HG03565 (cell line): ENCODE measurements around the gene RHOF.
A peak's percentile ranks its signal among the peaks of the same experiment; 100 is the strongest.

Experiments used
- ATAC-seq: cut with Tn5 transposase; IDR thresholded peaks from one replicate; pipeline ENCODE4 v1.9.1; 2021; ENCODE audit warnings: mild to moderate bottlenecking, moderate library complexity; ENCODE audit not compliant: unreplicated experiment

Gene RHOF, protein sequence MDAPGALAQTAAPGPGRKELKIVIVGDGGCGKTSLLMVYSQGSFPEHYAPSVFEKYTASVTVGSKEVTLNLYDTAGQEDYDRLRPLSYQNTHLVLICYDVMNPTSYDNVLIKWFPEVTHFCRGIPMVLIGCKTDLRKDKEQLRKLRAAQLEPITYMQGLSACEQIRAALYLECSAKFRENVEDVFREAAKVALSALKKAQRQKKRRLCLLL

DNA sequence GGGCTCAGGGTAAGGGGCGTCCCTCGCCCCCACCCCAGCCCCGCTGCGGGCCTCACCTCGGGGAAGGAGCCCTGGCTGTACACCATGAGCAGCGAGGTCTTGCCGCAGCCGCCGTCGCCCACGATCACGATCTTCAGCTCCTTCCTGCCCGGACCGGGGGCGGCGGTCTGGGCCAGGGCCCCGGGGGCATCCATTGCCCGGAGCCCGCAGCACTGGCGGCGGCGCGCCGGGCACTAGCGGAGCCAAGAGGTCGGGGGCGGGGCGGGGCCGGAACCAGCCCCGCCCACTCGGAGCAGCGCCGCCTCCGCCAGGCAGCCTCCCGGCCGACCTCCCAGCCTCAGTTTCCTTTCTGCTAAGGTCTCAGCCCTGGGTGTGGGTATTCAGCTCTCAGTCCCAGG lies at the start of gene RHOF:
Gene RHOF (minus strand): TSS at position 249 of the 398 bp plus-strand sequence. CDS start 55 bp downstream, at position 194.
- peak; percentile 10 for ATAC-seq

DNA sequence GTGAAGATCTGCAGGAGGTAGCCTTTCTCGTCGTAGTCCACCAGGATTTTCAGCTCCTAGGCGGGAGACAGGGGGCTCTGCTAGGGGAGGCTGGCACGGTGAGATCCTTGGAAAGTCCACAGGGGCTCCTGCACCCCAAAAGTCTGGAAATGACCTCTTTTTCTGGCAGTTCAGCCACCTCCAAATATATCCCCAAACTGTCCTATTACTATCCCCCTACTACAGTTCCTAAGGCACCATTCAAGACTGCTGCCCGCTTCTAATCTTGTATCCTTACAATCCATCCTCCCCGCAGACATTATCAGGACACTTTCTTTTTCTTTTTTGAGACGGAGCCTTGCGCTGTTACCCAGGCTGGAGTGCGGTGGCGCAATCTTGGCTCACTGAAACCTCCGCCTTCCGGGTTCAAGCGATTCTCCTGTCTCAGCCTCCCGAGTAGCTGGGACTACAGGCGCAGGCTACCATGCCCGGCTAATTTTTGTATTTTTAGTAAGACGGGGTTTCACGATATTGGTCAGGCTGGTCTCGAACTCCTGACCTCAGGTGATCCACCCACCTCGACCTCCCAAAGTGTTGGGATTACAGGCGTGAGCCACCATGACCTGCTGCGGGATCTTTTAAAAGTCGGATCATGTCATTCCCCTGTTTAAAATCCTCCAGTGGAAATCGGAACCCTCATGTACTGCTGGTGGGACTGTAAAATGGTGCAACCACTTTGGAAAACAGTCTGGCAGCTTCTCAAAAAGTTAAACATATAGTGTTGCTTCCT lies 46.7 kb upstream of the RHOF start:
- ATAC-seq = no peak

DNA sequence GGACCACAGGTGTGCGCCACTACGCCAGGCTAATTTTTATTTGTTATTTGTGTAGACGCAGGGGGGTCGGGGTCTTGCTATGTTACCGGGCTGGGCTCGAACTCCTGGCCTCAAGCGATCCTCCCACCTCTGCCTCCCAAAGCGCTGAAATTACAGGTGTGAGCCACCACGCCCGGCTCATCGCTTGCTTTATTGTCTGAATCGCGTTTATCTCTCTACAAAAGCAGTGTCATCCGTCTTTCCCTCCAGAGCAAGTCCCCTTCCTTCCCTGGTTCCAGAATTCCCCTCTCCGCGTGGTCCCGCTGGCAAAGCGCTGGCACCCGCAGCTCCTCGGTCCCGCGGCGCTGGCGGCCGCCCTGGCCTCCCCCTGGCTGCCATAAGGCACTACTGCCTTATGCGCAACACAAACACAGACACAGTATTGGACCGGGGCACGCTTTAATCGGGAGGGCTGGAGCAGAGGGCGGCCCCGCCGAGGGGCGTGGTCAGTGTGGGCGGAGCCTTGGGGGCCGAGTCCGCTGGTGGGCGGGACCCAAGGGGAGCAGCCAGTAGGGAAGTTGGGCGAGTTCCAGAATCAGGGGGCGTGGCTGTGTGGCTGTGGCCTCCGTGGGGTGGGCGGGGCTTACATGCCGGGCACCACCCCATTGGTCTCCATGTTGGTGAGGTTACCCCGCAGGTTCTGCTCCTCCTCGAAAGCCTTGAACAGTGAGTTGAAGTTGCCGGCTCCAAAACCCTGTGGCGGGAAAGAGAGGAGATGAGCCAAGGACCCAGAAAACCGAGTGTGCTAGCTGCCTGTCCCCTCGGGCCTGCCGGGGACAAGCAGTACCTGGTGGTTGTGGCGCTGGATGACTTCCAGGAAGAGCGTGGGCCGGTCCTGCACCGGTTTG lies 45.9 kb upstream of the RHOF start:
- ATAC-seq = peak; percentile 82

DNA sequence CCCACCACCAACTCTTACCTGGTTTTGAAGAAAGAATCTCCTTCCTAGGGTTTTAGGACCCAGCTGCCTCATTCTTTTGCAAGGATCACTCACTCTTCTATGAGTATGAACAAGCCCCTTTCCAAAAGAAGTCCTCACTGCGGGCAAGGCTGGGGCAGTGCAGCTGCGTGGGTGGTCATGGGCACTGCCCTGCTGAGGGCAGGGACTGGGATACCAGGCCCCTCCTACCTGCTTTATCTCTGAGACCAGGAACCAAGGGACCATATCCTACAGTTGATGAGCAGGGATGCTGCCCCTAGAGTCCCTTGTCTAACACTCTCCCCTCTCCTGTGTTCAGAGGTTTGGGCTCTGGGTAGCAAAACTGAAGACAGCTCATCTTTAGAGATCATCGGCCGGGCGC lies 44.6 kb upstream of the RHOF start:
- ATAC-seq = no peak

DNA sequence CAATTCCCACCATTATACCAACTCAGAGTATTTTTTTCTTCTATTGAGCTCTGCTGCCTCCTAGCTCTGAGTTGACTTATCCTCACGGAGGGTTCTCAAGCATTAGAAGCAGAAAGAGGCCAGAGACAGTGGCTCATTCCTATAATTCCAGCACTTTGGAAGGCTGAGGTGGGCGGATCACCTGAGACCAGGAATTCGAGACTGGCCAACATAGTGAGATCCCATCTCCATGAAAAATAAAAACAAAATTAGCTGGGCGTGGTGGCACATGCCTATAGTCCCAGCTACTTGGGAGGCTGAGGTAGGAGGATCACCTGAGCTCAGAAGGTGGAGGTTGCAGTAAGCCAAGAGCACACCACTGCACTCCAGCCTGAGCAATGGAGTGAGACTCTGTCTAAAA lies 44.2 kb upstream of the RHOF start:
- ATAC-seq = no peak

DNA sequence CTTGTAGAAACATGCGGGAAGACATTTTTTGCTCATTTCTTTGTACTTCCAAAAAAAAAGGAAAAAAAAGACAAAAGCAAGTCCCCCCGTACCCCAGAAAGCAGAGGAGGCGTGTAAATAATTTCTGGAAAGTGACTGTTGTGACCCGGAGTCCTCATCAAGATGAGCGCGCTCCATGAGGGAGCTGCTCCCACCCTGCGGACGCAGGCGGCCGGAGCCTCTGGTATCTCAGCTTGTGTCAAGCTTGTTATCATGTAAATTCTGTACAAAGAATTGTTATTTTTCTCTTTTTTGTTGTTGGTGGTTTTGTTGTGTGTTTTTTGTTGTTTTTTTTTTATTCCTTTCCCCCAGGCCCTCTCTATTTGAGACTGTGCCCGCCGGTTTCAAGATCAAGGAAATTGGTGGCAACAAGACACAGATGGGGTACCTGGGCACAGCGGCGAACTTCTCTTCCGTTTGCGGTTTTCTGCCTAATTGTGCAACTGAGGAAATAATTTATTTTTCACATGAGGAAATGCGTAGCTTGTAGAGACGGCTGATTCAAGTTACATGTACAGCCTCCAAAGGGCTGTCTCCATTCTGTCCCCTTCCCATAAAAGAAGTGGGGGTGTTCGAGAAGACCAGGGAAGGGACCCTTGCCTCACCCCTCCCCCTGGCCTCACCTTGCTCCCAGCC lies 38.2 kb upstream of the RHOF start:
- ATAC-seq = no peak

DNA sequence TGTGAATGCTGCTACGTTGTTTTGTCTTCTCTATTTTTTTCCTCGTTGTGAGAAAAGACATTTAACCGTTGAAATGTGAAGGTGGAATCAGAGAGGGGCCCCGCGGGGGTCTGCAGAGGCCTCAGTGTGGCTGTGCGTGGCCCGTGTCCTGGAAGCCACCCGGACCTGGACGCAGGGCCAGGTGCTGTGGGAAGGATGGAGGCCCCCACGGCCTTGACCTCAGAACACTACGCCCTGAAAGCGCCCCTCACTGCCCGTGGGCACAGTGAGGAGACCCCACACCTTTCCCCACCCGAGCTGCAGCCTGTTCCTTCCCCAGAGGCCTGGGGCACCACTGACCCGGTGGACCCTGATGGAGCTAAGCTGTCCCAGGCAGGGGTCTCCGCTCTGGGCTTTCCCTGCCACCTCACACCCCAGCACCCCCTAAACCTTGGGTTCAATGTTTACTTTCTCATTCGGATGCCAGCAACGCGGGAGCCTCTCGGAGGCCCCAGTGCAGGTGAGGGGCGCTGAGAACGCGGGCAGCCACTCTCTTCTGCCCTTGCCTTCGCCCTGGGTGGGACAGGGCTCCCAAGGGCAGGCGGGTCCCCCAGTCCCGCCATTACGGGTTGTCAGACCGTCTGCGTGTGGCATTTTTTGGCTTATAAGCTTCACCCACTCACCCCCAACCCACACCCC lies 37.2 kb upstream of the RHOF start:
- no peak for ATAC-seq

DNA sequence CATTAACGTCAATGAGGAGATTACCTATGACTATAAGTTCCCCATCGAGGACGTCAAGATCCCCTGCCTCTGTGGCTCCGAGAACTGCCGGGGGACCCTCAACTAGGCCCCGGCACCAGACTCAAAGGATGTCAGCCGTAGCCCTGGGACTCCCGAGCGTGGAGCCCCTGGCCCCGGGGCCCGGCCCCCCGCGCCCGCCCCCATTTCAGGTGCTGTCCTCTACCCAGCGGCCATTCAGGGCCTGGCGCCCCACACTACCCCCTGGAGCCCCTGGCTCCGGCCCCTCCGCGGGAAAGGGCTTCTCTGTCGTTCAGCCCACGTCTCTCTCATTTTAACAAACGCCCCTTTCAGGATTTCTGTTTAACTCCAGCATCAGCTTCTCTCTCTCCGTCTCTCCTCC lies 36.6 kb upstream of the RHOF start:
- ATAC-seq = no peak

DNA sequence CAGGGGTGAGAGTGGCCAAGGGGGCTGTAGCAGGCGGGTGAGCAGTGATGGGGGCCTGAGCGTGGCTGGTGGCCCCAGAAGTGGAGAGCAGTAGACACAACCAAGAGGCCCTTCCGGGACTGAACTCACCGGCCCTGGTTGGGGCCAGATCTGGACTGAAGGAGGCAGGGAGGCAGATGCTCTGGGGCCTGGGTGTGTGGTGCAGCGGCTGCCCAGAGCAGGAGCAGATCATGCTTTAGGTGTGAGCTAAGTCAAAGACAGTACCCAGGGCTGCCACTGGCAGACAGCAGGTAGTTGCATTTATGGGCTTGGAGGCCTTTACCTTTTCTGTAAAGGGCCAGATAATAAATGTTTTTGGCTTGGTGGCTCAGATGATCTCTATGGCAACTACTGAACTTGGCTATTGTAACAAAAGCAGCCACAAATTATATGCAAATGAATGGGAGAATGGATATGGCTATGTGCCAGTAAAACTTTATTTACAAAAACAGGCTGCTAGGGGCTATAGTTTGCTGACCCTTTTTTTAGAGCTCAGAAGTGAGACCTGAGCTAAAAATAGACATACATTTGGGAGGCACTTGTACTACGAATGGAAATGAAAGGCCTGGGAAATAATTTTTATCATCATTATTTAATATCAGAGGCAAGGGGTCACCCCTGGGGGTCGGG lies 35.9 kb upstream of the RHOF start:
- ATAC-seq = no peak

DNA sequence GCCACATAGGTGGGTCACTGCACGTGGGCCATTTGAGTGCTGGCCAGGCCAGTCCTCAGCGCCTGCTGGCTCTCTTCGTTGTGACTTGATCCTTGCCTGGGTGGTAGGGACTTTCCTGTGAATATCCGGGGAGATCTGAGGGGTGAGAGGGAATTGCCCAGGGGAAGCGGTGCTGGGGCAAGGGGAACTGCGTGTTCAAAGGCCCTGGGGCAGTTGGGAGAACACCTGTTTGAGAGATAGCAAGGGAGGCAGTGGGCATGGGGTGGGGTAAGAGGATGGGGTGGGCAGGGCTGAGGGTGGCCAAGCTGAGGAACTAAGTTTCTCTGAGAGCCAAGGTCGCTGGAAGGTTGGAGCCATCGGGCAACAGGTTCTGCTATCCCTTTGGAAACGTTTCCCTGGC lies 35.3 kb upstream of the RHOF start:
- no peak for ATAC-seq

DNA sequence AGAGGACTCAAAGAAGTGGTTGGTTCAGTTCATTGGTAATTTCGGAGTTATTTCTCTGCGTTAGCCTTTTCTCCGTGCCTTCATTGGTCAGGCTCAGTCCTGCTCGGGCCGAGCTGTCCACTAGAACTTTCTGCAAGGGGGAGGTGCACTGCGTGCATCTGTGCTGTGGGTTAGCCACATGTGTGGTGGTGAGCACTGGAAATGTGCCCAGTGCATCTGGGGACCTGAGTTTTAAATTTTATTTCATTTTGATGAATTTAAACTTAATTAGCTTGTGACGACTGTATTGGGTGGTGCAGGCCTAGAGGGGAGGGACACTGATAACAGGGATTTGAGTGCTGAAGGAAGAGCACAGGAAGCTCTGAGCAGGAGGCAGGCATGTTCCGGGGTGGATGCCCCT lies 34.8 kb upstream of the RHOF start:
- ATAC-seq = no peak

DNA sequence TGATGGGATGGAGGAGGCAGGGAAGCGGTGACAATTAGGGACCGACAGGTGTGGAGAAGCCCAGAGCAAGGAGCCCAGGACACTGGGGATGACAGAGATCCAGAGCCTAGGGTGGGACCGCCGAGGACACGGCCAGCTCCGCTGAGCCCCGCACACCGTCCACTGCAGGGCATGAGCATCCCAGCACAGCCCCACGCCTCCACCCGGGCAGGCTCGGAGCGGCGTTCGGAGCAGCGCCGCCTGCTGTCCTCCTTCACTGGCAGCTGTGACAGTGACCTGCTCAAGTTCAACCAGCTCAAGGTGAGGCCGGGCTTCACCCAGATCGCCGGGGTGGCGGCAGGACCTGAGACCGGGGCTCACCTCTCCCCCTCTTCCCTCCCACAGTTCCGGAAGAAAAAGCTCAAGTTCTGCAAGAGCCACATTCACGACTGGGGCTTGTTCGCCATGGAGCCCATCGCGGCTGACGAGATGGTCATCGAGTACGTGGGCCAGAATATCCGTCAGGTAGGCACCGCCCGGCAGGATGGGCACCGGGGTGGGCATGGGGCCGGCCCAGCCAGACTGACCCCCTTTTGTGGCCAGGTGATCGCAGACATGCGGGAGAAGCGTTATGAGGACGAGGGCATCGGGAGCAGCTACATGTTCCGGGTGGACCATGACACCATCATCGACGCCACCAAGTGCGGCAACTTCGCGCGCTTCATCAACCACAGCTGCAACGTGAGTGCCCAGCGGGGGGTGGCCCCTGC lies 34.0 kb upstream of the RHOF start:
- ATAC-seq = no peak

DNA sequence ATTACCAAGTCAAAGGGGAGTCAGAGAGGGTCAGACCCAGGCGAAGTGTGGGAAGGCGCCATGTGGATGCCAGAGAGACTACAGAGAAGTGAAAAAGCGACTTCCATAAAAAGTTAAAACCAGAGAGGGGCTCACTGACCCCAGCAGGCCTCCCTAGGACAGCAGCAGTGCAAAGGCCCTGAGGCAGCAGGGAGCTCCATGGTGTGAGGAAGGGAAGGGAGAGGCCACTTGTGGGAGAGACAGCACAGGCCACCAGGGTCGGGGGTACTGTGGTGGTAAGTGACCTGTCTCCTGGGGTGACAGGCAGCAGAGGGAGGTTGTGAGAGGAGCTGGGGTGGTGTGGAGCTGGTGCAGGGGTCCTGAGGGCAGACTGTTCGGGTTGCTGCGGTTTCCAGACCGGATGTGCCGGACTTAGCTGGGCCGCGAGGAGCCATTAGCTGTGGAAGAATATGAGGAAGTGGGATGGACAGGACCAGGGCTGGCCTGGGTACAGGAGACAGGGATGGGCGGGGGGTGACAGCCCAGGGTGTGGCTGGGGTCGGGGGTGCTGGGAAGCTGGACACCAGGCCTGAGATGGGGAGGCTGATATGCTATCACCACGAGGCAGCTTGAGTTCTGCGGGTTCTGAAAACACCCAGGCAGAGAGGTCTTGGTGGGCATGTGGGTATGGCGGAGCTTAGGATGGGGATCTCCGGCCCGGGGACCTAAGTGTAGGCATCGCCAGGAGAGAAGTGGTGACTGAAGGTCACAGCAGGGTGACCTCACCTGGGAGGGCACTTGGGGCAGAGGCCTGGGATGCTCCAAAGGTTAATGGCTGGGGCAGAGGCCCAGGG lies 33.0 kb upstream of the RHOF start:
- no peak for ATAC-seq

DNA sequence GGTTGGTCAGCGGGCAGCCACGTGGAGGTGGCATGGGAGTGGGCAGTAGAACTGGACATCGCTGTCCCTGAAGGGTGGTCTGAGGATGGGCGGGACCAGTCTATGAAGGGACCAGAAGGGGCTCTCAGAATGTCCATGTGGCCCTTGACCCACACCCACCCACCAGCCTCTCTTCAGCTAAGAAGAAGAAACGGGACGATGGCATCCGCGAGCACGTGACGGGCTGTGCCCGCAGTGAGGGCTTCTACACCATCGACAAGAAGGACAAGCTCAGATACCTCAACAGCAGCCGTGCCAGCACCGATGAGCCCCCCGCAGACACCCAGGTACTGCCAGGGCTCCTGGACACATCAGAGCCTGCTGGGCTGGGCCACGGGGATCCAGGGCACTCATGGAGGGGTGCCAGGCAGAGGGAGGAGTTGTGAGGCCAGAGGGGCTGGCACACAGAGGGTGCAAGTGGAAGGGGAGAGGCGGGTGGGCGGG lies 31.6 kb upstream of the RHOF start:
- ATAC-seq = no peak

DNA sequence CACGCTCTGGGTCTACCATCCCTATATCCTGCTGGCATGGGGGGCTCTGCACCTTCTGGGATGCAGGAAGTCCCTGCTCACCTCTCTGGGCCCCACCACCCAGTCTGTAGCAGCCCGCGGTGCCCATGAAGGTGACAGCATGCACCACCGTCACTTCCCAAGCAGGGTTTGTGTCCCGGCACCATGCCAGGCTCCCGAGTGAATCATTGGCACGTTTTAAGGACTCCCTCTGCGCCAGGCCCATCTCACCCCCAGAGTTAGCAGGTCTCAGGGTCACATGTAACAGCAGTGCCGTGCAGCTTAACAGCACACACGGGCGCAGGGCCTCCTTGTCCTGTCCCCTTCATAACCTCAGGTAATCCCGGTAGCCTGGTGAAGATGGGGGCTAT lies 30.2 kb upstream of the RHOF start:
- no peak for ATAC-seq

DNA sequence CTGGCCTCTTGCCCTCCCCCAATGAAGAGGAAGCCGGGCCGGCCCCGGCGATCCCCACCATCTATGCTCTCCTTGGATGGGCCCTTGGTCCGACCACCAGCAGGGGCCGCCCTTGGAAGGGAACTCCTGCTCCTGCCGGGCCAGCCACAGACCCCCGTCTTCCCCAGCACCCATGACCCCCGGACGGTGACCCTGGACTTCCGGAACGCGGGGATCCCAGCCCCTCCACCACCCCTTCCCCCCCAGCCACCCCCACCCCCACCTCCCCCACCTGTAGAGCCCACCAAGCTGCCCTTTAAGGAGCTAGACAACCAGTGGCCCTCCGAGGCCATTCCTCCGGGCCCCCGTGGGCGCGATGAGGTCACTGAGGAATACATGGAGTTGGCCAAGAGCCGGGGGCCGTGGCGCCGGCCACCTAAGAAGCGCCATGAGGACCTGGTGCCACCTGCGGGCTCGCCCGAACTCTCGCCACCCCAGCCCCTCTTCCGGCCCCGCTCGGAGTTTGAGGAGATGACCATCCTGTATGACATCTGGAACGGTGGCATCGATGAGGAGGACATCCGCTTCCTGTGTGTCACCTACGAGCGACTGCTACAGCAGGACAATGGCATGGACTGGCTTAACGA lies 29.7 kb upstream of the RHOF start:
- ATAC-seq = no peak

DNA sequence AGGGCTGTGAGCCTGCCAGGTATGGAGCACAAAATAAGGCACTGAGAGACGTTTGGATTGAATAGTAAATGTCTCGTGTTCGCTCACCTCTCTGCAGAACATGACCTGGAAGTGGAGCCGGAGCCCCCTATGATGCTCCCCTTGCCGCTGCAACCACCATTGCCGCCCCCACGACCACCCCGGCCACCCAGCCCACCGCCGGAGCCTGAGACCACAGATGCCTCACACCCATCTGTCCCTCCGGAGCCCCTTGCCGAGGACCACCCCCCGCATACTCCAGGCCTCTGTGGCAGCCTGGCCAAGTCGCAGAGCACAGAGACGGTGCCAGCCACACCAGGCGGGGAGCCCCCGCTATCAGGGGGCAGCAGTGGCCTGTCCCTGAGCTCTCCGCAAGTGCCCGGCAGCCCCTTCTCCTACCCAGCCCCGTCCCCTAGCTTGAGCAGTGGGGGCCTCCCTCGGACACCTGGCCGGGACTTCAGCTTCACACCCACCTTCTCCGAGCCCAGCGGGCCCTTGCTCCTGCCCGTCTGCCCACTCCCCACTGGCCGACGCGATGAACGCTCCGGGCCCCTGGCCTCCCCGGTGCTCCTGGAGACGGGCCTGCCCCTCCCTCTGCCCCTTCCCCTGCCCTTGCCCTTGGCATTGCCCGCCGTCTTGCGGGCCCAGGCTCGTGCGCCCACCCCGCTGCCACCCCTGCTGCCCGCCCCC lies 29.1 kb upstream of the RHOF start:
- ATAC-seq = no peak
